HCT116 (cell line): Measurements from ENCODE around the gene CPNE4. TPM values are rescaled to one million over a fixed set of nuclear protein-coding genes. Genes with fewer than 3 reads are reported as not detected.

Experiments used
- ATAC-seq: fragments of 200-7000 bp; cut with Tn5 transposase; 2 replicates; pipeline ENCODE4 v1.9.1; 2020; ENCODE audit warnings: mild to moderate bottlenecking, moderate library complexity
- BruUV-seq: library from RNA; stranded (reverse); fragments of 400-500 nt; replicated peaks from 2 replicates; lab custom pipeline; 2021; lab: Mats Ljungman, UMichigan
- CTCF ChIA-PET: fragments of 300-600 bp; sonication (Branson Sonifier 250); formaldehyde crosslinking; loops from one replicate; lab custom pipeline; 2021; ENCODE audit warnings: antibody characterized with exemption; lab: Charles Lee
- POLR2A ChIA-PET: fragments of 300-600, 350-600 bp; sonication (Branson Sonifier 250); formaldehyde crosslinking; loops from one replicate; lab custom pipeline; 2021; ENCODE audit warnings: antibody characterized with exemption; lab: Charles Lee
- RAD21 ChIA-PET, 2 experiments: fragments of 300-600 bp; sonication (Branson Sonifier 250); formaldehyde crosslinking; loops; one replicate each; lab custom pipeline; 2023; ENCODE audit warnings: low total read pairs in 2 of 2; ENCODE audit not compliant: uncharacterized antibody in 2 of 2, unreplicated experiment in 2 of 2, low non-redundant PET in 1 of 2; lab: Charles Lee
- DNase-seq: peaks from one replicate; pipeline ENCODE4 v3.0.0-alpha.2; 2010; ENCODE audit warnings: low read depth, low spot score
- H2AFZ ChIP-seq: fragments of 200-600 bp; shearing (Covaris generic), sonication (generic); 2 replicates; pipeline ENCODE4 v1.6.1; 2017; ENCODE audit warnings: low read depth, mixed run types, mixed read lengths, antibody characterized with exemption, low read length; ENCODE audit not compliant: poor library complexity, severe bottlenecking
- H3K27ac ChIP-seq: 2 replicates; pipeline ENCODE4 v1.5.1; 2012; ENCODE audit warnings: low read depth, low read length
- H3K27me3 ChIP-seq: fragments of 200-600 bp; sonication (generic); 2 replicates; pipeline ENCODE4 v1.6.1; 2016; ENCODE audit warnings: mixed run types, low read length, mixed read lengths; ENCODE audit not compliant: insufficient read depth
- H3K36me3 ChIP-seq, 2 experiments: fragments of 200-500 bp in 1 of 2; fragments of 200-600 bp in 1 of 2; sonication (Bioruptor generic) in 1 of 2; sonication (generic) in 1 of 2; 2 replicates each; pipeline versions ENCODE4 v1.5.1 to v1.6.1; 2014 to 2016; ENCODE audit warnings: low read length in 2 of 2, inconsistent platforms in 1 of 2, mixed read lengths in 1 of 2, mixed run types in 1 of 2; ENCODE audit not compliant: insufficient read depth in 2 of 2, control insufficient read depth in 1 of 2
- H3K4me1 ChIP-seq, 2 experiments: fragments of 200-600 bp in 1 of 2; sonication (generic) in 1 of 2; 2 replicates each; pipeline versions ENCODE4 v1.5.1 to v1.6.1; 2012 to 2017; ENCODE audit warnings: low read length in 2 of 2, inconsistent platforms in 1 of 2, mild to moderate bottlenecking in 1 of 2, mixed read lengths in 1 of 2, mixed run types in 1 of 2, moderate library complexity in 1 of 2; ENCODE audit not compliant: insufficient read depth in 2 of 2, control insufficient read depth in 1 of 2
- H3K4me2 ChIP-seq: fragments of 200-600 bp; sonication (generic); 2 replicates; pipeline ENCODE4 v1.6.1; 2017; ENCODE audit warnings: mixed run types, low read length, mixed read lengths
- H3K4me3 ChIP-seq, 2 experiments: fragments of 200-600 bp in 1 of 2; sonication (generic) in 1 of 2; replicated peaks in 1 of 2; 2 replicates each; pipeline ENCODE4 v1.5.1; 2011 to 2016; ENCODE audit warnings: low read length in 2 of 2, control low read depth in 1 of 2, low read depth in 1 of 2, mild to moderate bottlenecking in 1 of 2, mixed read lengths in 1 of 2, mixed run types in 1 of 2
- H3K79me2 ChIP-seq: fragments of 200-600 bp; sonication (generic); 2 replicates; pipeline ENCODE4 v1.6.1; 2017; ENCODE audit warnings: mild to moderate bottlenecking, mixed run types, low read length, moderate library complexity, mixed read lengths; ENCODE audit not compliant: insufficient read depth
- H3K9ac ChIP-seq: fragments of 200-600 bp; sonication (generic); 2 replicates; pipeline ENCODE4 v1.6.1; 2016; ENCODE audit warnings: low read length, mixed read lengths
- H3K9me2 ChIP-seq: fragments of 200-600 bp; sonication (generic), shearing (Covaris generic); 2 replicates; pipeline ENCODE4 v1.6.1; 2017; ENCODE audit warnings: mixed run types, mild to moderate bottlenecking, moderate library complexity; ENCODE audit not compliant: insufficient read depth
- H3K9me3 ChIP-seq, 2 experiments: fragments of 200-500 bp in 1 of 2; fragments of 200-600 bp in 1 of 2; sonication (Bioruptor generic) in 1 of 2; sonication (generic) in 1 of 2; 2 replicates each; pipeline ENCODE4 v1.6.1; 2014 to 2017; ENCODE audit warnings: low read length in 2 of 2, mixed read lengths in 2 of 2, inconsistent platforms in 1 of 2, low read depth in 1 of 2, mild to moderate bottlenecking in 1 of 2, mixed run types in 1 of 2, moderate library complexity in 1 of 2; ENCODE audit not compliant: control insufficient read depth in 1 of 2, insufficient read depth in 1 of 2
- H4K20me1 ChIP-seq: fragments of 200-600 bp; sonication (generic), shearing (Covaris generic); 2 replicates; pipeline ENCODE4 v1.6.1; 2017; ENCODE audit warnings: mixed run types, mild to moderate bottlenecking, moderate library complexity; ENCODE audit not compliant: insufficient read depth
- ATF3 ChIP-seq: IDR thresholded peaks from 2 replicates; pipeline ENCODE4 v1.6.1; 2012
- CBX3 ChIP-seq: IDR thresholded peaks from 2 replicates; pipeline ENCODE4 v1.6.1; 2012; ENCODE audit warnings: low read depth
- CEBPB ChIP-seq: IDR thresholded peaks from 2 replicates; pipeline ENCODE4 v1.6.1; 2012; ENCODE audit warnings: low read depth
- CTCF ChIP-seq, 3 experiments: fragments of 200-600 bp in 1 of 3; sonication (generic) in 1 of 3; IDR thresholded peaks in 2 of 3; conservative IDR thresholded peaks in 1 of 3; 2 replicates each; pipeline ENCODE4 v1.5.1; 2012 to 2017; ENCODE audit warnings: low read depth in 2 of 3, low read length in 2 of 3, antibody characterized with exemption in 1 of 3, borderline replicate concordance in 1 of 3, control low read depth in 1 of 3, mild to moderate bottlenecking in 1 of 3, mixed read lengths in 1 of 3, mixed run types in 1 of 3, moderate library complexity in 1 of 3; ENCODE audit not compliant: insufficient read depth in 1 of 3
- EGR1 ChIP-seq: IDR thresholded peaks from 2 replicates; pipeline ENCODE4 v1.6.1; 2012; ENCODE audit warnings: low read depth
- EZH2 ChIP-seq: fragments of 200-600 bp; sonication (generic); IDR thresholded peaks from 2 replicates; pipeline ENCODE4 v1.6.1; 2017; ENCODE audit warnings: antibody characterized with exemption, mixed run types
- POLR2AphosphoS5 ChIP-seq: IDR thresholded peaks from 2 replicates; pipeline ENCODE4 v1.6.1; 2011; ENCODE audit warnings: mild to moderate bottlenecking, low read depth, low read length, moderate library complexity
- RAD21 ChIP-seq: IDR thresholded peaks from 2 replicates; pipeline ENCODE4 v1.6.1; 2012; ENCODE audit warnings: low read depth, mild to moderate bottlenecking
- SIN3A ChIP-seq: IDR thresholded peaks from 2 replicates; pipeline ENCODE4 v1.6.1; 2012; ENCODE audit warnings: low read depth
- SRF ChIP-seq: IDR thresholded peaks from 2 replicates; pipeline ENCODE4 v1.6.1; 2012; ENCODE audit warnings: low read depth
- YY1 ChIP-seq: IDR thresholded peaks from 2 replicates; pipeline ENCODE4 v1.6.1; 2011; ENCODE audit warnings: low read length, low read depth, moderate library complexity, mild to moderate bottlenecking; ENCODE audit not compliant: insufficient replicate concordance; ENCODE audit errors: extremely low read depth
- ZFX ChIP-seq: fragments of 450-650 bp; IDR thresholded peaks from 2 replicates; pipeline ENCODE4 v1.6.1; 2017
- intact Hi-C: fragments of 100-400 bp; cut with micrococcal nuclease; formaldehyde crosslinking; loops from 2 replicates; pipeline ENCODE4 v1.10.0; 2022
- total RNA-seq: library from RNA; stranded (reverse); gene quantifications from one replicate; pipeline ENCODE4 v1.2.1, GENCODE V29; 2021; ENCODE audit not compliant: unreplicated experiment

The CPNE4 gene
- total RNA-seq, 1 experiment from 2014 or later = not detected

DNA sequence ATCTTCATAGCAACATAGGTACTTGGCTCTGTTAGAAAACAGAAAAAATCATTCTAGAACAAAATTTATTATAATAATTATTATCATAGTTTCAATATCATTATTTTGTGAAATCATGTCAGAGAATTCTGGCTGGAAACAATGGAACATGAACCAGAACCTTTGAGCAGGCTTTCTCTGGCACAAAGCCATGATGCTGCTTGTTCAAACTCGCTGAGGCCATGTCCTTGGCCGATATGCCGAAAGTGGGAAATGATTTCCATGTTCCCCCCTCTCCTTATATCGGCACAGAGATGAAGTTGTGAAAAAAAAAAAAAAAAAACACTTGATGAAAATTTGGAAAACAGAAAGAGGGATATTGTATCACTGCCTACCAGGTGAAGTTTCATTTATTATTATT lies 483.1 kb downstream of the CPNE4 start:
- H3K9me3 ChIP-seq = no peaks in the 10 kb centered on the region
- no peak for DNase-seq
- no peaks in the 10 kb centered on the region for H3K9me2 ChIP-seq
- TF ChIP-seq SIN3A (no peak), RAD21 (no peak), CBX3 (no peak), YY1 (no peak), ZFX (no peak), ATF3 (no peak), EZH2 (no peak), CEBPB (no peak)
- no peak overlapping the region for H2AFZ ChIP-seq
- H4K20me1 ChIP-seq = no peaks in the 10 kb centered on the region
- CTCF ChIA-PET = no interaction called here
- no peaks in the 10 kb centered on the region for H3K79me2 ChIP-seq
- no peak for ATAC-seq
- peaks cover 24% of the 10 kb centered on the region for H3K27me3 ChIP-seq
- no peaks in the 10 kb centered on the region for H3K36me3 ChIP-seq
- H3K4me3 ChIP-seq = no peak overlapping the region
- BruUV-seq = no TSS peak
- H3K27ac ChIP-seq = no peak overlapping the region
- RAD21 ChIA-PET = no interaction called here
- H3K4me1 ChIP-seq = no peaks in the 10 kb centered on the region
- H3K9ac ChIP-seq = no peak overlapping the region
- H3K4me2 ChIP-seq = no peak overlapping the region
- intact Hi-C loops = no loop called here
- POLR2A ChIA-PET = no interaction called here

GRCh38 chr3:131550562-131551465 lies 484.0 kb downstream of the CPNE4 start:
- H3K27ac ChIP-seq = no peak overlapping the region
- H3K4me1 ChIP-seq = no peaks in the 10 kb centered on the region
- RAD21 ChIA-PET = no interaction called here
- DNase-seq = no peak
- no peak overlapping the region for H3K9ac ChIP-seq
- no peak overlapping the region for H2AFZ ChIP-seq
- no peaks in the 10 kb centered on the region for H3K9me3 ChIP-seq
- H3K79me2 ChIP-seq = no peaks in the 10 kb centered on the region
- intact Hi-C loops = no loop called here
- H3K36me3 ChIP-seq = no peaks in the 10 kb centered on the region
- TF ChIP-seq EGR1 (no peak), SRF (no peak), POLR2AphosphoS5 (no peak), CTCF (IDR thresholded peaks at IDR 0.05 in 2 of 3, conservative IDR thresholded peaks at IDR 0.05 in 1 of 3; ENCODE audit: borderline replicate concordance in 1 of 3, insufficient read depth in 1 of 3, low read depth in 2 of 3, low read length in 2 of 3) (no peak), ATF3 (no peak)
- TF ChIP-seq, all 23 proteins: peak for 0
- BruUV-seq = no TSS peak
- Histone ChIP-seq H4K20me1 (no peaks in the 10 kb centered on the region), H3K4me2 (no peak overlapping the region), H3K27me3 (peaks cover 24% of the 10 kb centered on the region; the same call in 1 of the 2 replicates), H3K4me3 (no peak overlapping the region), H3K9me2 (no peaks in the 10 kb centered on the region)
- ChIA-PET POLR2A (no interaction called here), CTCF (no interaction called here)
- no peak for ATAC-seq
